SK-N-SH (cell line): ENCODE results near the gene FOXN4.

ENCODE experiments used
- POLR2AphosphoS5 ChIP-seq: IDR thresholded peaks from 2 replicates; pipeline ENCODE4 v1.6.1; 2012; ENCODE audit warnings: low read depth, low read length
- RAD21 ChIP-seq: IDR thresholded peaks from 2 replicates; pipeline ENCODE4 v1.6.1; 2012; ENCODE audit warnings: mild to moderate bottlenecking, low read length
- RCOR1 ChIP-seq: fragments of 150-350 bp; IDR thresholded peaks from 2 replicates; pipeline ENCODE4 v1.6.1; 2017; ENCODE audit warnings: antibody characterized with exemption, low read length
- TF ChIP-seq, protein P1 (sequence below): fragments of 150-350 bp; IDR thresholded peaks from 2 replicates; pipeline ENCODE4 v1.6.1; 2017; ENCODE audit warnings: antibody characterized with exemption, low read length, low read depth, borderline replicate concordance
- TF ChIP-seq, protein P2 (sequence below): fragments of 200-600 bp; sonication (generic); IDR thresholded peaks from 2 replicates; pipeline ENCODE4 v1.6.1; 2017; ENCODE audit warnings: antibody characterized with exemption, mild to moderate bottlenecking, moderate library complexity
- TF ChIP-seq, protein P3 (sequence below): IDR thresholded peaks from 2 replicates; pipeline ENCODE4 v1.4.0; 2012; ENCODE audit warnings: low read depth, borderline replicate concordance
- TF ChIP-seq, protein P4 (sequence below): IDR thresholded peaks from 2 replicates; pipeline ENCODE4 v1.6.1; 2012; ENCODE audit warnings: mild to moderate bottlenecking, low read depth, low read length, moderate library complexity
- TF ChIP-seq, protein P5 (sequence below): IDR thresholded peaks from 2 replicates; pipeline ENCODE4 v1.4.0; 2012; ENCODE audit warnings: low read depth

DNA sequence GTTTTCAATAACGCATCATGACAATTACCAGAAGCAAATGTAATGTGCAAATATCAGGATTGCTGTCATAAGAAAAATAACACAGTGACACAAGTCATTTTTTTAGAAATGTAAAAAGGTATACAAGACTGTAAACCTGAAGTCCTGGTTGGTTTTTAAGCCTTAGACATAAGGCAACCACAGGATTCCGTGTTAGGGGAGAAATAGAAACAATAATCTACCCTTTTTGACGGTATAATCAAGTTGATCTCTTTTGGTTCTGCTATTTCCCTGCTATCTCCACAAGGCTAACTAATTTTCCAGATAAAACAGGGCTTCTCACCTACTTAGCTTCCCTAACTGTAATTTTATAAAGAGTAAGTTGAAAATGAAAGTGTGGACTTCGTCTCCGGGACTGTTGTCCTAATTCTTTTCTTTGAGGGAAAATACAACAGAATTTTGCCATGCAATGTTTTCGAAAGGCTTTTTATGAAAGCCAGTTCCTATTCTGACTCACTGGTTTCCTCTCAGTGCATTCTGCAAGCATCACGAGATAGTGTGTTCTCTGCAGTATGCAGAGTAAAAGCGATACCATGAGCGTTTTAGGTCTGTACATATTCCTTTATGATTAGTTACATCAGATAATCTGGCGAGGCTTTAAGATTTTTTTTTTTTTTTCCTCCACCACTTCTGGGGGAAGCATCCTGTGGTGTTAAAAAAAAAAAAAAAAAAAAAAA, 49.2 kb upstream of the FOXN4 start:
- TF ChIP-seq, protein P1, sequence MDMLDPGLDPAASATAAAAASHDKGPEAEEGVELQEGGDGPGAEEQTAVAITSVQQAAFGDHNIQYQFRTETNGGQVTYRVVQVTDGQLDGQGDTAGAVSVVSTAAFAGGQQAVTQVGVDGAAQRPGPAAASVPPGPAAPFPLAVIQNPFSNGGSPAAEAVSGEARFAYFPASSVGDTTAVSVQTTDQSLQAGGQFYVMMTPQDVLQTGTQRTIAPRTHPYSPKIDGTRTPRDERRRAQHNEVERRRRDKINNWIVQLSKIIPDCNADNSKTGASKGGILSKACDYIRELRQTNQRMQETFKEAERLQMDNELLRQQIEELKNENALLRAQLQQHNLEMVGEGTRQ = no peak
- TF ChIP-seq, protein P2, sequence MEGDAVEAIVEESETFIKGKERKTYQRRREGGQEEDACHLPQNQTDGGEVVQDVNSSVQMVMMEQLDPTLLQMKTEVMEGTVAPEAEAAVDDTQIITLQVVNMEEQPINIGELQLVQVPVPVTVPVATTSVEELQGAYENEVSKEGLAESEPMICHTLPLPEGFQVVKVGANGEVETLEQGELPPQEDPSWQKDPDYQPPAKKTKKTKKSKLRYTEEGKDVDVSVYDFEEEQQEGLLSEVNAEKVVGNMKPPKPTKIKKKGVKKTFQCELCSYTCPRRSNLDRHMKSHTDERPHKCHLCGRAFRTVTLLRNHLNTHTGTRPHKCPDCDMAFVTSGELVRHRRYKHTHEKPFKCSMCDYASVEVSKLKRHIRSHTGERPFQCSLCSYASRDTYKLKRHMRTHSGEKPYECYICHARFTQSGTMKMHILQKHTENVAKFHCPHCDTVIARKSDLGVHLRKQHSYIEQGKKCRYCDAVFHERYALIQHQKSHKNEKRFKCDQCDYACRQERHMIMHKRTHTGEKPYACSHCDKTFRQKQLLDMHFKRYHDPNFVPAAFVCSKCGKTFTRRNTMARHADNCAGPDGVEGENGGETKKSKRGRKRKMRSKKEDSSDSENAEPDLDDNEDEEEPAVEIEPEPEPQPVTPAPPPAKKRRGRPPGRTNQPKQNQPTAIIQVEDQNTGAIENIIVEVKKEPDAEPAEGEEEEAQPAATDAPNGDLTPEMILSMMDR = no peak
- TF ChIP-seq RAD21 (no peak), POLR2AphosphoS5 (no peak), RCOR1 (no peak)
- TF ChIP-seq, protein P3, sequence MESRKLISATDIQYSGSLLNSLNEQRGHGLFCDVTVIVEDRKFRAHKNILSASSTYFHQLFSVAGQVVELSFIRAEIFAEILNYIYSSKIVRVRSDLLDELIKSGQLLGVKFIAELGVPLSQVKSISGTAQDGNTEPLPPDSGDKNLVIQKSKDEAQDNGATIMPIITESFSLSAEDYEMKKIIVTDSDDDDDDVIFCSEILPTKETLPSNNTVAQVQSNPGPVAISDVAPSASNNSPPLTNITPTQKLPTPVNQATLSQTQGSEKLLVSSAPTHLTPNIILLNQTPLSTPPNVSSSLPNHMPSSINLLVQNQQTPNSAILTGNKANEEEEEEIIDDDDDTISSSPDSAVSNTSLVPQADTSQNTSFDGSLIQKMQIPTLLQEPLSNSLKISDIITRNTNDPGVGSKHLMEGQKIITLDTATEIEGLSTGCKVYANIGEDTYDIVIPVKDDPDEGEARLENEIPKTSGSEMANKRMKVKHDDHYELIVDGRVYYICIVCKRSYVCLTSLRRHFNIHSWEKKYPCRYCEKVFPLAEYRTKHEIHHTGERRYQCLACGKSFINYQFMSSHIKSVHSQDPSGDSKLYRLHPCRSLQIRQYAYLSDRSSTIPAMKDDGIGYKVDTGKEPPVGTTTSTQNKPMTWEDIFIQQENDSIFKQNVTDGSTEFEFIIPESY = no peak
- TF ChIP-seq, protein P4, sequence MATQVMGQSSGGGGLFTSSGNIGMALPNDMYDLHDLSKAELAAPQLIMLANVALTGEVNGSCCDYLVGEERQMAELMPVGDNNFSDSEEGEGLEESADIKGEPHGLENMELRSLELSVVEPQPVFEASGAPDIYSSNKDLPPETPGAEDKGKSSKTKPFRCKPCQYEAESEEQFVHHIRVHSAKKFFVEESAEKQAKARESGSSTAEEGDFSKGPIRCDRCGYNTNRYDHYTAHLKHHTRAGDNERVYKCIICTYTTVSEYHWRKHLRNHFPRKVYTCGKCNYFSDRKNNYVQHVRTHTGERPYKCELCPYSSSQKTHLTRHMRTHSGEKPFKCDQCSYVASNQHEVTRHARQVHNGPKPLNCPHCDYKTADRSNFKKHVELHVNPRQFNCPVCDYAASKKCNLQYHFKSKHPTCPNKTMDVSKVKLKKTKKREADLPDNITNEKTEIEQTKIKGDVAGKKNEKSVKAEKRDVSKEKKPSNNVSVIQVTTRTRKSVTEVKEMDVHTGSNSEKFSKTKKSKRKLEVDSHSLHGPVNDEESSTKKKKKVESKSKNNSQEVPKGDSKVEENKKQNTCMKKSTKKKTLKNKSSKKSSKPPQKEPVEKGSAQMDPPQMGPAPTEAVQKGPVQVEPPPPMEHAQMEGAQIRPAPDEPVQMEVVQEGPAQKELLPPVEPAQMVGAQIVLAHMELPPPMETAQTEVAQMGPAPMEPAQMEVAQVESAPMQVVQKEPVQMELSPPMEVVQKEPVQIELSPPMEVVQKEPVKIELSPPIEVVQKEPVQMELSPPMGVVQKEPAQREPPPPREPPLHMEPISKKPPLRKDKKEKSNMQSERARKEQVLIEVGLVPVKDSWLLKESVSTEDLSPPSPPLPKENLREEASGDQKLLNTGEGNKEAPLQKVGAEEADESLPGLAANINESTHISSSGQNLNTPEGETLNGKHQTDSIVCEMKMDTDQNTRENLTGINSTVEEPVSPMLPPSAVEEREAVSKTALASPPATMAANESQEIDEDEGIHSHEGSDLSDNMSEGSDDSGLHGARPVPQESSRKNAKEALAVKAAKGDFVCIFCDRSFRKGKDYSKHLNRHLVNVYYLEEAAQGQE = no peak
- TF ChIP-seq, protein P5, sequence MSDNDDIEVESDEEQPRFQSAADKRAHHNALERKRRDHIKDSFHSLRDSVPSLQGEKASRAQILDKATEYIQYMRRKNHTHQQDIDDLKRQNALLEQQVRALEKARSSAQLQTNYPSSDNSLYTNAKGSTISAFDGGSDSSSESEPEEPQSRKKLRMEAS = no peak
